OCI-LY1 (cell line): ENCODE measurements around the gene NIPAL3.

Experiments used
- EZH2 ChIP-seq: fragments of 200-600 bp; sonication (generic), shearing (Covaris generic); IDR thresholded peaks from 2 replicates; pipeline ENCODE4 v1.8.0; 2017; ENCODE audit warnings: borderline replicate concordance, mixed run types, mild to moderate bottlenecking, antibody characterized with exemption, low read length, moderate library complexity, mixed read lengths
- TF ChIP-seq, protein P1 (sequence below): fragments of 200-600 bp; sonication (generic), shearing (Covaris generic); IDR thresholded peaks from 2 replicates; pipeline ENCODE4 v1.5.1; 2017; ENCODE audit warnings: mild to moderate bottlenecking, antibody characterized with exemption, low read length, moderate library complexity, mixed read lengths

DNA sequence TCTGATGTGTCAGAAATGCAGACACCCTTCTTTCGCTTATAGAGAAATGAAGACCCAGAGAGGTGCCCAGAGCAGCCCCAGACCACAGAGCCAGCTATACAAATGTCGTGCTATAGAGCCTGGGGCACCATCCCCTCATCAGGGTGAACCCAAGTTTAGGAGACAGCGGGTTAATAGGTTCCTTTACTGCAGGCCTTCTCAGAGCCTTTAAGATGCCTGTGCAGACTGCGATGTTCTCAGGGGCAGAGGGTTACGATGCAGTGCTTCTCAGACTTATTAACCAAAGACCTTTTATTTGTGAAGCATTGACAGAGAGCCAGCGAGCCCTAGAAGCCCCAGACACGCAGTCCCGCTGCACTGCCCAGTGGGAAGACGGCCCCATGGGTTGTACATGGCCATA is 48.9 kb upstream of the NIPAL3 start:
- TF ChIP-seq, protein P1, sequence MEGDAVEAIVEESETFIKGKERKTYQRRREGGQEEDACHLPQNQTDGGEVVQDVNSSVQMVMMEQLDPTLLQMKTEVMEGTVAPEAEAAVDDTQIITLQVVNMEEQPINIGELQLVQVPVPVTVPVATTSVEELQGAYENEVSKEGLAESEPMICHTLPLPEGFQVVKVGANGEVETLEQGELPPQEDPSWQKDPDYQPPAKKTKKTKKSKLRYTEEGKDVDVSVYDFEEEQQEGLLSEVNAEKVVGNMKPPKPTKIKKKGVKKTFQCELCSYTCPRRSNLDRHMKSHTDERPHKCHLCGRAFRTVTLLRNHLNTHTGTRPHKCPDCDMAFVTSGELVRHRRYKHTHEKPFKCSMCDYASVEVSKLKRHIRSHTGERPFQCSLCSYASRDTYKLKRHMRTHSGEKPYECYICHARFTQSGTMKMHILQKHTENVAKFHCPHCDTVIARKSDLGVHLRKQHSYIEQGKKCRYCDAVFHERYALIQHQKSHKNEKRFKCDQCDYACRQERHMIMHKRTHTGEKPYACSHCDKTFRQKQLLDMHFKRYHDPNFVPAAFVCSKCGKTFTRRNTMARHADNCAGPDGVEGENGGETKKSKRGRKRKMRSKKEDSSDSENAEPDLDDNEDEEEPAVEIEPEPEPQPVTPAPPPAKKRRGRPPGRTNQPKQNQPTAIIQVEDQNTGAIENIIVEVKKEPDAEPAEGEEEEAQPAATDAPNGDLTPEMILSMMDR = no peak
- no peak for TF ChIP-seq EZH2
